GM19023 (cell line): ENCODE data around the gene CACNB2.
"Not testable (repeated sequence)": the region's sequence is repeated elsewhere in the genome, so short reads cannot be mapped to it uniquely, and the experiment has no call there.

Experiments
- ATAC-seq: cut with Tn5 transposase; IDR thresholded peaks from one replicate; pipeline ENCODE4 v1.9.1; 2021; ENCODE audit warnings: mild to moderate bottlenecking, moderate library complexity; ENCODE audit not compliant: unreplicated experiment

Gene CACNB2

GRCh38 chr10:18196806-18197550 is 56.8 kb downstream of the CACNB2 start:
- no peak for ATAC-seq

- no peak for ATAC-seq
Observed at GRCh38 chr10:18197706-18198105, 57.5 kb downstream of the CACNB2 start.

GRCh38 chr10:18201877-18202276 is 61.7 kb downstream of the CACNB2 start:
- ATAC-seq, result no peak

- no peak for ATAC-seq
Observed at GRCh38 chr10:18202680-18203460, 62.6 kb downstream of the CACNB2 start.

GRCh38 chr10:18203471-18203870 is 63.2 kb downstream of the CACNB2 start:
- no peak for ATAC-seq

- ATAC-seq, result no peak
Observed at GRCh38 chr10:18204039-18204835, 64.0 kb downstream of the CACNB2 start.

GRCh38 chr10:18205098-18205834 is 65.0 kb downstream of the CACNB2 start:
- ATAC-seq, result no peak

GRCh38 chr10:18208186-18208585 is 68.0 kb downstream of the CACNB2 start:
- ATAC-seq, result not testable (repeated sequence)

GRCh38 chr10:18209241-18209640 is 69.0 kb downstream of the CACNB2 start:
- no peak for ATAC-seq

- no peak for ATAC-seq
Observed at GRCh38 chr10:18210711-18211110, 70.5 kb downstream of the CACNB2 start.

GRCh38 chr10:18211862-18212261 is 71.6 kb downstream of the CACNB2 start:
- no peak for ATAC-seq

GRCh38 chr10:18213271-18213670 is 73.0 kb downstream of the CACNB2 start:
- no peak for ATAC-seq

- ATAC-seq, result no peak
Observed at GRCh38 chr10:18214691-18215563, 74.7 kb downstream of the CACNB2 start.

GRCh38 chr10:18216482-18216881 is 76.3 kb downstream of the CACNB2 start:
- no peak for ATAC-seq

- no peak for ATAC-seq
Observed at GRCh38 chr10:18217577-18217976, 77.4 kb downstream of the CACNB2 start.

GRCh38 chr10:18219146-18219545 is 78.9 kb downstream of the CACNB2 start:
- no peak for ATAC-seq

- no peak for ATAC-seq
Observed at GRCh38 chr10:18221123-18221522, 80.9 kb downstream of the CACNB2 start.

- ATAC-seq, result no peak
Observed at GRCh38 chr10:18221882-18222281, 81.7 kb downstream of the CACNB2 start.

- ATAC-seq, result no peak
Observed at GRCh38 chr10:18222866-18223265, 82.6 kb downstream of the CACNB2 start.

- ATAC-seq, result no peak
Observed at GRCh38 chr10:18223898-18224297, 83.7 kb downstream of the CACNB2 start.
